Left ventricle myocardium inferior (tissue), 1 donor: ENCODE data around the gene VAX1. TPM values are rescaled to one million over a fixed set of nuclear protein-coding genes. Genes with fewer than 3 reads are reported as not detected.

Source experiments
- DNase-seq: peaks from one replicate; pipeline ENCODE4 v3.0.0-alpha.2; 2020
- H3K27ac ChIP-seq: fragments of 200-600 bp; replicated peaks from 2 replicates; pipeline ENCODE4 v1.8.0; 2021
- H3K27me3 ChIP-seq: fragments of 200-600 bp; 2 replicates; pipeline ENCODE4 v1.8.0; 2021; ENCODE audit warnings: low read depth
- H3K36me3 ChIP-seq: fragments of 200-600 bp; 2 replicates; pipeline ENCODE4 v1.8.0; 2021
- H3K4me1 ChIP-seq: fragments of 200-600 bp; 2 replicates; pipeline ENCODE4 v1.8.0; 2021
- H3K4me3 ChIP-seq: fragments of 200-600 bp; 2 replicates; pipeline ENCODE4 v1.8.0; 2021; ENCODE audit warnings: mild to moderate bottlenecking, moderate library complexity
- H3K9me3 ChIP-seq: fragments of 200-600 bp; replicated peaks from 2 replicates; pipeline ENCODE4 v1.8.0; 2021
- intact Hi-C: fragments of 100-400 bp; cut with micrococcal nuclease; formaldehyde crosslinking; loops from one replicate; pipeline ENCODE4 v1.11.0; 2022
- total RNA-seq: library from RNA; stranded (reverse); fragmentation: NEBNext Ultra II Directional; extraction: Animal tissue kit (Norgen Biotek cat#: 25700); gene quantifications from one replicate; pipeline ENCODE4 v1.2.1, GENCODE V29; 2021
- TF ChIP-seq, protein P1 (sequence below): fragments of 200-600 bp; IDR thresholded peaks from 2 replicates; pipeline ENCODE4 v1.8.0; 2021; ENCODE audit warnings: antibody characterized with exemption, mild to moderate bottlenecking, borderline replicate concordance
- donor health status: DM: no; HTN: yes; CAD: no; lungs with severe emphysema.

Gene VAX1
- total RNA-seq, 1 donor from 2014 or later: not detected

DNA sequence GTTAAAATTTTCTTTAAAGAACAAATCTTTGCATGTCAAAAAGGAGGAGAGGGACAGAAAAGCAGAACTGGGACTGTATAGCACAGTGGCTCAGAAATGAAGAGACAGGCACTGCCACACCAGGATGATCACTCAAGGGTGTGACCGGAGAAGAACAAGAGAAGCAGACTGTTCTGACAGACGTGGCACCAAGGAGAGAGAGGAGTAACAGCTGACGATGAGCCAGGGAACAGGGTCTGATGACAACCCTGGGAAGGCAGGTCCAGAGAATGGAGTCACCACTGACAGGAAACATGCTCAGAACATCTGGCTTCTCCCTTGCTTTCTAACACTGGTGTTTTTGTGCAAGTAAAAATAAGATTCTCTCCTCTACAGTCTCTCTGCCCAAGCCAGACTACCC, 14.6 kb upstream of the VAX1 start:
- intact Hi-C loops: no loop called here
- TF ChIP-seq, protein P1, sequence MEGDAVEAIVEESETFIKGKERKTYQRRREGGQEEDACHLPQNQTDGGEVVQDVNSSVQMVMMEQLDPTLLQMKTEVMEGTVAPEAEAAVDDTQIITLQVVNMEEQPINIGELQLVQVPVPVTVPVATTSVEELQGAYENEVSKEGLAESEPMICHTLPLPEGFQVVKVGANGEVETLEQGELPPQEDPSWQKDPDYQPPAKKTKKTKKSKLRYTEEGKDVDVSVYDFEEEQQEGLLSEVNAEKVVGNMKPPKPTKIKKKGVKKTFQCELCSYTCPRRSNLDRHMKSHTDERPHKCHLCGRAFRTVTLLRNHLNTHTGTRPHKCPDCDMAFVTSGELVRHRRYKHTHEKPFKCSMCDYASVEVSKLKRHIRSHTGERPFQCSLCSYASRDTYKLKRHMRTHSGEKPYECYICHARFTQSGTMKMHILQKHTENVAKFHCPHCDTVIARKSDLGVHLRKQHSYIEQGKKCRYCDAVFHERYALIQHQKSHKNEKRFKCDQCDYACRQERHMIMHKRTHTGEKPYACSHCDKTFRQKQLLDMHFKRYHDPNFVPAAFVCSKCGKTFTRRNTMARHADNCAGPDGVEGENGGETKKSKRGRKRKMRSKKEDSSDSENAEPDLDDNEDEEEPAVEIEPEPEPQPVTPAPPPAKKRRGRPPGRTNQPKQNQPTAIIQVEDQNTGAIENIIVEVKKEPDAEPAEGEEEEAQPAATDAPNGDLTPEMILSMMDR: no peak
- no peak overlapping the region for H3K4me3 ChIP-seq
- H3K4me1 ChIP-seq: no peaks in the 10 kb centered on the region
- H3K36me3 ChIP-seq: no peaks in the 10 kb centered on the region
- H3K9me3 ChIP-seq: no peaks in the 10 kb centered on the region
- H3K27me3 ChIP-seq: peaks cover 98% of the 10 kb centered on the region
- no peak overlapping the region for H3K27ac ChIP-seq
- no peak for DNase-seq

DNA sequence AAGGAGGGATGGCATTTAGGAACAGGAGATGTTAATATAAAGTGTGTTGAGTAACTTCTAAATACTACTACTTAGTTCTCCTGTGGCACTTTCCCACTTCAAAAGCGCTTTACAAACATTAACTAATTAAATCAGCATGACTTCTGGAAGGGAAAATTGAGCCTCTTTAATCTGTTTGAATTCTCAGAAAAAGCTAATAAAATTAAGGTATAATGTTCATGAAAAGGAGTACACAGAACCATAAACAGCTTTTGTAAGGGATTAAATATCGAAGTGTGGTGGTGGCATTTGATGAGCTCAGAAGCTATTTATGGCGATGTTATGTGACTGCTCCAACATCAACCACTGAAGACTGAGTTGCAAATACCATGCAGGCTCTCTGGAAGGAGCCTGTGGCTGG, 10.2 kb upstream of the VAX1 start:
- no peaks in the 10 kb centered on the region for H3K36me3 ChIP-seq
- peaks cover 18% of the 10 kb centered on the region for H3K9me3 ChIP-seq
- TF ChIP-seq, protein P1: no peak
- intact Hi-C loops: no loop called here
- no peak for DNase-seq
- H3K27me3 ChIP-seq: peaks cover 98% of the 10 kb centered on the region
- H3K4me1 ChIP-seq: no peaks in the 10 kb centered on the region
- no peak overlapping the region for H3K4me3 ChIP-seq
- no peak overlapping the region for H3K27ac ChIP-seq

GRCh38 chr10:117145019-117145418, 6.9 kb upstream of the VAX1 start:
- no peak for DNase-seq
- intact Hi-C loops: no loop called here
- H3K27ac ChIP-seq: no peak overlapping the region
- H3K4me3 ChIP-seq: no peak overlapping the region
- H3K36me3 ChIP-seq: no peaks in the 10 kb centered on the region
- no peaks in the 10 kb centered on the region for H3K4me1 ChIP-seq
- H3K27me3 ChIP-seq: peaks cover 100% of the 10 kb centered on the region
- peaks cover 18% of the 10 kb centered on the region for H3K9me3 ChIP-seq
- TF ChIP-seq, protein P1: no peak

DNA sequence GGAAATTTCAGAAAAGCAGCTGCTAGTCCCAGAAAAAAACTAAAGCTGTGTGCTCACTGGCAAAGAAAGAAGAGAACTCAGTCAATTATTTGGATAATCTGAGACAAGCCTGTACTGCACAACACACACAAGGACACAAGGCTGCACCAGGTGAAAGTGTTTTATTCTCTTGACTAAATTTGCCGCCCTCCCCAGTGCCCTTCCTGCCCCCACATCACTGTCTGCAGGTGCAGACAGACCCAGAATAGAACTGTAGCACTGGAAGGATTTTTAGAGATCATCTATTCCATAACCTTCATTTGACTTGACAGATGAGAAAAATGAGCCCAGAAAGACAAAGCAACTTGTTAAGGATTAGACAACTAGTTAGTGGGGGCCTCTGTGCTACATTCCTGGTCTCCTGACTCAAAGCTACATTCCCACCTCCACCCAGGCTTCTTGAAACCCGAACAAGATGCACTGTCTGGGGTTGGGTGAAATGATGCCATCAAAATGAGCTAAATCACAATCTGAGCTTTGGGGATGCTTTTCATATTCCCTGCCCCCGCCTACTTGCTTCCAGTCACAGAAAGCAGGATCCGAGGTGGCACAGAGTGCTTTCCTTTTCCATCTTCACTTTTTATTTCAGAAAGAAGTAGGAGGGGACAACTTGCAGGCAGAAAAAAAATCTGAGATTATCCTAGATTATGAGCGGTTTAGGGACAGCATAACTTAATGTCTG, 5.2 kb upstream of the VAX1 start:
- Histone ChIP-seq H3K4me3 (no peak overlapping the region), H3K9me3 (peaks cover 18% of the 10 kb centered on the region), H3K27me3 (peaks cover 100% of the 10 kb centered on the region), H3K36me3 (no peaks in the 10 kb centered on the region), H3K27ac (no peak overlapping the region), H3K4me1 (peaks cover 3% of the 10 kb centered on the region)
- TF ChIP-seq, protein P1: no peak
- intact Hi-C loops: no loop called here
- no peak for DNase-seq

DNA sequence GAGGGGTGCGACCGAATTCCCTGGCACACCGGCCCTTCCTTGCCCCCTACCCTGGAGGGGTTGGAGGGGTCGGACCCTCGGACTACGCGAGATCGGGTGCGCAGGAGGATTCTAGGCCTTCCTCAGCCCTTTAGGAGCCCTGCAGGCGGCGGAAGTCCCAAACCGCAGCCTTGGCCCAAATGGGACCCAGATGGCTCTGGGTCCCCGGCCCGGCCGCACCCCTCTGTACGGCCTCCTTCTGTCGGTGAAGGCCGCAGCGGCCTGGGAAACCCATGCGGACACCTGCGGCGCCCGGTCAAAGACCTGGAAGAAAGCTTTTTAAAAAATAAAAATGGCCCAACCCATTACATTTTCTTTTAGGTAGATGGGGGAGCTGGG, 2.4 kb upstream of the VAX1 start:
- no peak overlapping the region for H3K27ac ChIP-seq
- H3K4me1 ChIP-seq: peaks cover 21% of the 10 kb centered on the region
- peaks cover 16% of the 10 kb centered on the region for H3K9me3 ChIP-seq
- no peak for DNase-seq
- intact Hi-C loops: no loop called here
- TF ChIP-seq, protein P1: no peak
- no peak overlapping the region for H3K4me3 ChIP-seq
- H3K36me3 ChIP-seq: no peaks in the 10 kb centered on the region
- peaks cover 100% of the 10 kb centered on the region for H3K27me3 ChIP-seq
